AG10803 (cell line): Measurements from ENCODE around the gene APLP2.

Experiments used
- DNase-seq: peaks from one replicate; pipeline ENCODE4 v3.0.0; 2010; ENCODE audit warnings: low read depth
- H3K4me3 ChIP-seq: 2 replicates; pipeline ENCODE4 v1.5.1; 2011; ENCODE audit warnings: mild to moderate bottlenecking, low read length, control low read depth
- TF ChIP-seq, protein P1 (sequence below): conservative IDR thresholded peaks from 2 replicates; pipeline ENCODE4 v1.5.1; 2011; ENCODE audit warnings: mild to moderate bottlenecking, low read length, control low read depth, inconsistent platforms

The APLP2 gene

DNA sequence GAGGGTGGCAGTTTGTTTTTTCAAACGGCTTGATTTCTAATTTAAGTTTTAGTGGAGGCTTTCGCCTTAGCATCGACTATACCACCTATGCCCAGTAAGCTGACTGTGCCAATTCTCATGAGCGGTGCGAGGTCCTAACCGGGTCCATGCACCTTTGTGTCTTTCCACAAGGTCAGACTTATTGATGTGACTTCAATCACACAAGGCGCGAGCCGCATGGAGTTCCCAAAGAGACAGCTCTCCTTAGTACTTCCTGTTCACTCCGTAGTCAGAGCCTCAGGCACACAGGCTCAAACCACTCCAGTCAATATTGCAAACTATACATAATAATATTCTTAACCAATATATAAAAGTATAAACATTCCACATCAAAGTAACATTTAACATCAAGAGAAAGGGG is 108.1 kb downstream of the APLP2 start:
- H3K4me3 ChIP-seq = no peak overlapping the region
- TF ChIP-seq, protein P1, sequence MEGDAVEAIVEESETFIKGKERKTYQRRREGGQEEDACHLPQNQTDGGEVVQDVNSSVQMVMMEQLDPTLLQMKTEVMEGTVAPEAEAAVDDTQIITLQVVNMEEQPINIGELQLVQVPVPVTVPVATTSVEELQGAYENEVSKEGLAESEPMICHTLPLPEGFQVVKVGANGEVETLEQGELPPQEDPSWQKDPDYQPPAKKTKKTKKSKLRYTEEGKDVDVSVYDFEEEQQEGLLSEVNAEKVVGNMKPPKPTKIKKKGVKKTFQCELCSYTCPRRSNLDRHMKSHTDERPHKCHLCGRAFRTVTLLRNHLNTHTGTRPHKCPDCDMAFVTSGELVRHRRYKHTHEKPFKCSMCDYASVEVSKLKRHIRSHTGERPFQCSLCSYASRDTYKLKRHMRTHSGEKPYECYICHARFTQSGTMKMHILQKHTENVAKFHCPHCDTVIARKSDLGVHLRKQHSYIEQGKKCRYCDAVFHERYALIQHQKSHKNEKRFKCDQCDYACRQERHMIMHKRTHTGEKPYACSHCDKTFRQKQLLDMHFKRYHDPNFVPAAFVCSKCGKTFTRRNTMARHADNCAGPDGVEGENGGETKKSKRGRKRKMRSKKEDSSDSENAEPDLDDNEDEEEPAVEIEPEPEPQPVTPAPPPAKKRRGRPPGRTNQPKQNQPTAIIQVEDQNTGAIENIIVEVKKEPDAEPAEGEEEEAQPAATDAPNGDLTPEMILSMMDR = no peak
- no peak for DNase-seq

DNA sequence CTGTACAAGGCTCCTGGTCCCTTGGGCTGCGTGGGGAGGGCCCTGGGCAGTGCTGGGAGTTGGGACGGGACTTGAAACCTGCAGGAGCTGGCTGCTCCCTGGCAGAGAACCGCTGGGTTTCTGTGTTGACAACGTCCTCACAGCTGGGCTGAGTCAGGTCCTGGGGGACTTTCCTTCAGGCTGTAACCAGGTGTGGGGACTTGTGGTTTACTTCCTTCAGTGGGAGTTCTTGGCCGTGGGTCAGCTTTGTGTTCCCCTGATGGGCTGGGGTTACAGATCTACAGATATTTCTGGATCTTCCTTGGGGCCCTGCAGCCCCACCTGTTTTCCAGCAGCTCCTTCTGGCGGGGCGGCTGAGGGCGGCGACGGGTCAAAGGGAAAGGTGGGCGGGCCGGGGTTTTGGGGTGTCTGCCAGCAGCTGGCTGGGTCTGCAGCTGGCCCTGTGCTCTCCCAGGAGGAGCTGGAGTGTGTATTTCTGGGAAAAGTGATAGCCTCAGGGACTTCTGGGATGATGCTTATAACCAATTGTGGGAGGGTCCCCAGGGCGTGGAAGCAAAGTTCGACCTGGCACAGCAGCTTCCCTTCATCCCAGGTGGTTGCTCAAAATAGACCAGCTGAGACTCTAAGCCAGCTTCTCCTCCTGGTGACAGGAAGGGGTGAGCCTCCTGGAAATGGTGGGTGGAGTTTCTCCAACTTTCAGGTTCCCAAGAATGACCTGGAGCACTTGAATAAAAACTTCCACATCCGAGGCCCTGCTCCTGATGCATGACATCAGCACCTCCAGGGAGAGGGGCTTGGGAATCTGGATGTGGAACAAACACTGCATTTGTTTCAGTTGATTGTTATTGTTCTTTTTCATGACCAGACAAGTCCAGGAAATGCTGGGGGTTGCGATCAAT is 109.0 kb downstream of the APLP2 start:
- no peak for DNase-seq
- H3K4me3 ChIP-seq = no peak overlapping the region
- TF ChIP-seq, protein P1 = no peak

DNA sequence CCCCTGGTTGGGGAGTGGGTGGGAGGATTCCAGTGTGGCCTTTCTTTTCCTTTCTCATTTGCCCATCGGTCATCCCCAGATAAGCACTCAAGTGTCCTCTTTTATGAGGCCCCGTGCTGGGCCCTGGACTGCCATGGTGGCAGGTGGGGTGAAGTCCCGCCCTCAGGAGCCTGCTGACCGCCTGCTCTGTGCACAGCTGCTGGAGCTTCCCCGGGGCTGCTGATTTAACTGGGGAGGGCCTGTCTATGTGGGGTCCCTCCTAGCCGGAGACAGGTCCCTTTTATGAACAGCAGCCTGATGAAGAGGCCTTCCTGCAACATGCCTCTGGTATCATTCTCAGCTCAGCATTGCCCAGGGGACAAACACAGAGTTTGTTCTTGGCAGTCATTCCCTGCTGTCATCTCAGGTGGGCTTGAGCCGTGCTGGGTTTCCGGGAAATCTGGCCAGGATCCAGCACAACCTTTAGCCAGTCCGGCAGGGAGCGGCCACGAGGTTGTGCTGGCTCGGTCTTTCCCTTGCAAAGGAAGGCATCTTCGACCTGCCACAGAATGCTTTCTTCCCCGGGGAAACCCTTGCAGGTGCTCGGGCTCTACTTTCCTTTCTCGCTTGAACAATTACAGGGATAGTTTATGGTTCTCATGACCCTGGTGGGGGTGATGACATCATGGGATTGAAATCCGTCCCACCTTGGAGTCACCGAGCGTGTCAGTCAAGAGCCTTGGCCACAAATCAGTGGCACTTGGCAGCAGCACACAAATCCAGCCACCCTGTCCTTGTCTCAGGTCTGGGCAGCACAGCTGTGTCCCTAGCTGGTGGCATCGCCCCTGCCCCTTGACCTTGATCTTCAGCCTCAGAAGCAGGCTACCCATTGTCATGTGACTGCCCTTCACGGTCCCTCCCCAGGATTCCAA is 110.0 kb downstream of the APLP2 start:
- H3K4me3 ChIP-seq = no peak overlapping the region
- no peak for DNase-seq
- TF ChIP-seq, protein P1 = no peak

DNA sequence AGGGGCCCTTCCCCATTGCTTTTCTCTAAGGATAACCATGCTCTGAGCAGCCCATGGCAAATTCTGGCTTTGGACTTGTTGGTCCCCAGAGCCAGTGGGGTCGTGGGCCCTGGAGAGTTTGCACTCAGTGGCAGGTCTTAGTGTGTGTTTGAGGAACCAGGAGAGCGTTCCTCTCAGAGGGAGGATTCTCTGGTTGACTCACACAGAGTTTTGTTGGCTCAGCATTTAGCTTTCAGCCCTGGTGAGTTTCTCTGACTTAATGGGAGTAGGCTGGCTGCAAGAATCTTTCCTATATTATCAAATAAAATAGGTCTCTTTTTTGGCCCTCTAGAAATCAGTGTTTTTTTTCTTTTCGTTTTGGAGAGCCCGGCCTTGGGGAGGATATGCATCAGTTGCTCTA is 110.8 kb downstream of the APLP2 start:
- DNase-seq = peak; percentile 15
- TF ChIP-seq, protein P1 = no peak
- no peak overlapping the region for H3K4me3 ChIP-seq

DNA sequence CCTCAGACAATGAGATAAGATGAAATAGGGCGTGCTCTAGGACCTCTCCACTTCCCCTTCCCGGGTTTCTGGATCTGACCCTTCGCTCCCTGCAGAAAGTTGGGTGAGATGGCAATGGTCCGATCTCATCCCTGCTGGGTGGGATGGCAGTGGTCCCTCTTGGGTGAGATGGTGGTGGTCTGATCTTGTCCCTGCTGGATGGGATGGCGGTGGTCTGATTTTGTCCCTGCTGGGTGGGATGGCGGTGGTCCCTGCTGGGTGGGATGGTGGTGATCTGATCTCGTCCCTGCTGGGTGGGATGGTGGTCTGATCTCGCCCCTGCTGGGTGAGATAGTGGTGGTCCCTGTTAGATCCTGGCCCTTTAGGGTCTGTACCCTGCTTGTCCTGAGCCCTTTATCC is 111.2 kb downstream of the APLP2 start:
- TF ChIP-seq, protein P1 = no peak
- no peak for DNase-seq
- no peak overlapping the region for H3K4me3 ChIP-seq

DNA sequence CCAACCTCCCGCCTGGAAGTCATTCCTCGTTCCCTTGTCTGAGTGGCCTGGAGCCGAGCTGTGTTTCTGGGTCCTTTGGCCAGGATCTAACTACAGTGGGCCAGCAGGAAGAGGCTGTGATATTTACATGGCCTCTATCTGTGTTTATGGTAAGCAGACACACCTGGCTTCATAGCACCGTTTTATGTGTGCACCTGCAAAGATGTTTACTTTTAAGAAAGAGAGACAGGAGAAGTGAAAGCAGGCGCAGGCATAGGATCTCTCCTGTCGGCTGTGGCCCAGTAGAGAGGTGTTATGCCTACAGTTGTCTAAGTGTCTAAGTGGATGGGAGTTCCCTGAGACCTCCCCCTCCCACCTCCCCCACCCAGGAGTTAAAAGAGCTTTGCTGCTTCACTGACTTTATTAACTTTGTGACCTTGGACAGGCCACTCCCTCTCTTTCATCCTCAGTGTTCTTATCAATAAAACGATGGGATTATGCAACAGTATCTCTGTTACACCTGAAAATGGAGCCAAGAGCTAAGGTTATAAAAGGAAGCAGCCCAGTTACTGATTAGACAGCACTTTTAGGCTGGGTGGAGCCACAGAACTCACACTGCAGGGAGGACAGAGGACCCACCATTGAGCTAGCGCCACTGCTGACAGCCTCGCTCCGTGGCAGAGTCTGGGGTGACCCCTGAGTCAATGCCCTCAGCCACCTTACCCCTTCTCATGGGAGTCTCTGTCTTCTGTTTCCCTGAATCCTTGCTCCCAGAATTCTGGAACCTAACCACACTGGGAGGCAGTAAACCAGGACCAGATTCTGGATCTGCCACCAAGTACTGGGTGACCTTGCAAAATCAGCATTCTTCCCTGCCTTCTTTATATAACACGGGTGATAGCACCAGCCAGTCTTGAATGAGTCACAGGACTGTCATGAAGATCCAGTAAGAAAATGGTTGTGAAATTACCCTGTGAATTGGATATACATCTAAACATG is 111.9 kb downstream of the APLP2 start:
- peak; percentile 87 for DNase-seq
- TF ChIP-seq, protein P1 = no peak
- no peak overlapping the region for H3K4me3 ChIP-seq
